ENCODE data around the gene ATOSB. TPM values are rescaled to one million over a fixed set of nuclear protein-coding genes. Genes with fewer than 3 reads are reported as not detected.

Gene ATOSB
- total RNA-seq, 4 donors from 2014 or later, result 16.0 to 21.9 (median 21.4) TPM

DNA sequence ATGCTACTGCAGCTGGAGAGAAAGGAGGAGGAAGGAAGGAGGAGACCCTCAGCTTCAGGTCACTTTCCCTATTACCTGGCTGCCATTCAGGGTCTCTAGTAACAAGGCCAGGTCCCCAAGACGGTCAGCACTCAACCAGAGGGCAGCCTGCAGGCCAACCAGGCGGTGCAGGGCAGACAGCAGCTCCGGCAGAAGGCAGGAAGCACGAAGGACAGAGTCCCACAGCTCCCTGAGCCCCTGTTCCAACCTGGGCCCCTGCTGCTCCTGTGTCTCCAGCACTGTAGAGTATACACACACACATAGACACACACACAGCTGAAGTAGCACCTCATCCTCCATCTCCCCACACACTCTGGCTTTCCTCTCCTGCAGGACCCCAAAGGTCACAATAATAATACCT, 37.6 kb downstream of the ATOSB start:
- TF ChIP-seq EP300 (IDR thresholded peaks at IDR 0.05) (no peak), POLR2AphosphoS5 (IDR thresholded peaks at IDR 0.05) (no peak), POLR2A (IDR thresholded peaks at IDR 0.05) (no peak), CTCF (IDR thresholded peaks at IDR 0.05) (no peak)
- H3K4me1 ChIP-seq, result peaks cover 23% of the 10 kb centered on the region
- H3K9me3 ChIP-seq, result no peaks in the 10 kb centered on the region
- WGBS, result 55% methylated on average over 2 of the region's 4 CpGs
- no peak overlapping the region for H3K4me3 ChIP-seq
- no peak for DNase-seq (ENCODE audit: low spot score in 2 of 2)
- no peaks in the 10 kb centered on the region for H3K27me3 ChIP-seq
- H3K27ac ChIP-seq, result no peak overlapping the region
- no peaks in the 10 kb centered on the region for H3K36me3 ChIP-seq

- no peak overlapping the region for H3K4me3 ChIP-seq
- H3K36me3 ChIP-seq, result no peaks in the 10 kb centered on the region
- H3K27me3 ChIP-seq, result no peaks in the 10 kb centered on the region
- H3K4me1 ChIP-seq, result peaks cover 26% of the 10 kb centered on the region
- TF ChIP-seq CTCF (IDR thresholded peaks at IDR 0.05) (no peak), POLR2AphosphoS5 (IDR thresholded peaks at IDR 0.05) (no peak)
- WGBS, result 100% methylated on average over 4 of the region's 4 CpGs
- DNase-seq (ENCODE audit: low spot score in 2 of 2), result no peak
- H3K27ac ChIP-seq, result no peak overlapping the region
- no peaks in the 10 kb centered on the region for H3K9me3 ChIP-seq
These were observed 38.8 kb downstream of the ATOSB start for GRCh38 chr9:35076848-35077247.

- DNase-seq (ENCODE audit: low spot score in 2 of 2), result no peak
- TF ChIP-seq POLR2AphosphoS5 (IDR thresholded peaks at IDR 0.05), result no peak
- TF ChIP-seq CTCF (IDR thresholded peaks at IDR 0.05), result no peak
- TF ChIP-seq EP300 (IDR thresholded peaks at IDR 0.05), result no peak
- TF ChIP-seq POLR2A (IDR thresholded peaks at IDR 0.05), result no peak
- no peaks in the 10 kb centered on the region for H3K9me3 ChIP-seq
- H3K27ac ChIP-seq, result no peak overlapping the region
- H3K36me3 ChIP-seq, result no peaks in the 10 kb centered on the region
- H3K4me1 ChIP-seq, result peaks cover 29% of the 10 kb centered on the region
- 85% methylated on average over 4 of the region's 4 CpGs for WGBS
- H3K27me3 ChIP-seq, result no peaks in the 10 kb centered on the region
- no peak overlapping the region for H3K4me3 ChIP-seq
These were observed 40.3 kb downstream of the ATOSB start for GRCh38 chr9:35075358-35075757.

GRCh38 chr9:35074791-35075190, 40.9 kb downstream of the ATOSB start:
- Histone ChIP-seq H3K27me3 (no peaks in the 10 kb centered on the region), H3K9me3 (no peaks in the 10 kb centered on the region), H3K4me3 (no peak overlapping the region), H3K27ac (no peak overlapping the region), H3K4me1 (peaks cover 34% of the 10 kb centered on the region), H3K36me3 (no peaks in the 10 kb centered on the region)
- WGBS, result 96% methylated on average over 8 of the region's 8 CpGs
- TF ChIP-seq CTCF (IDR thresholded peaks at IDR 0.05) (no peak), POLR2A (IDR thresholded peaks at IDR 0.05) (no peak), EP300 (IDR thresholded peaks at IDR 0.05) (no peak), POLR2AphosphoS5 (IDR thresholded peaks at IDR 0.05) (no peak)
- DNase-seq (ENCODE audit: low spot score in 2 of 2), result no peak

GRCh38 chr9:35074141-35074540, 41.5 kb downstream of the ATOSB start:
- 93% methylated on average over 6 of the region's 6 CpGs for WGBS
- Histone ChIP-seq H3K27me3 (no peaks in the 10 kb centered on the region), H3K4me1 (peaks cover 35% of the 10 kb centered on the region), H3K27ac (no peak overlapping the region), H3K4me3 (no peak overlapping the region), H3K36me3 (no peaks in the 10 kb centered on the region), H3K9me3 (no peaks in the 10 kb centered on the region)
- DNase-seq (ENCODE audit: low spot score in 2 of 2), result no peak
- TF ChIP-seq CTCF (IDR thresholded peaks at IDR 0.05) (no peak), EP300 (IDR thresholded peaks at IDR 0.05) (no peak), POLR2AphosphoS5 (IDR thresholded peaks at IDR 0.05) (no peak), POLR2A (IDR thresholded peaks at IDR 0.05) (no peak)
